ENCODE results near the gene ZCWPW1. TPM values are rescaled to one million over a fixed set of nuclear protein-coding genes. Genes with fewer than 3 reads are reported as not detected.
A peak's percentile ranks its signal among the peaks of the same experiment; 100 is the strongest.

ZCWPW1 gene
- total and polyA plus RNA-seq, 12 donors, result 3.3 to 7.5 (median 4.2) TPM

DNA sequence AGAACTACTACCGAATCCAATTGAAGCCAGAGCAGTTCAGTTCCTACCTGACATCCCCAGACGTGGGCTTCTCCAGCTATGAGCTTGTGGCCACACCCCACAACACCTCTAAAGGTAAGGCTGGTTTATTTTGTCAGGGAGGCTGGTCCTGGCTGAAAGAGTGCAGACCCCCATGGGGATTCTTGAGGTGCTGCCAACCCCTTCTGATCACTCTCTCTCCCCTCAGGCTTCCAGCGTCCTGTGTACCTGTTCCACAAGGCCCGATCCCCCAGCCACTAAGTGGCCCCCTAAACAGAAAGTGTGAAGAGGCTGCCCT is 4.7 kb upstream of the ZCWPW1 start:
- ATAC-seq (no peak), DNase-seq (no peak)
- intact Hi-C loops (cut with DNase I), result loop anchor here in 1 of 10 donors (5.0 kb wide), 1 partner anchor 244 kb away; no protein-coding TSS in a partner anchor
- TF ChIP-seq, protein P1, sequence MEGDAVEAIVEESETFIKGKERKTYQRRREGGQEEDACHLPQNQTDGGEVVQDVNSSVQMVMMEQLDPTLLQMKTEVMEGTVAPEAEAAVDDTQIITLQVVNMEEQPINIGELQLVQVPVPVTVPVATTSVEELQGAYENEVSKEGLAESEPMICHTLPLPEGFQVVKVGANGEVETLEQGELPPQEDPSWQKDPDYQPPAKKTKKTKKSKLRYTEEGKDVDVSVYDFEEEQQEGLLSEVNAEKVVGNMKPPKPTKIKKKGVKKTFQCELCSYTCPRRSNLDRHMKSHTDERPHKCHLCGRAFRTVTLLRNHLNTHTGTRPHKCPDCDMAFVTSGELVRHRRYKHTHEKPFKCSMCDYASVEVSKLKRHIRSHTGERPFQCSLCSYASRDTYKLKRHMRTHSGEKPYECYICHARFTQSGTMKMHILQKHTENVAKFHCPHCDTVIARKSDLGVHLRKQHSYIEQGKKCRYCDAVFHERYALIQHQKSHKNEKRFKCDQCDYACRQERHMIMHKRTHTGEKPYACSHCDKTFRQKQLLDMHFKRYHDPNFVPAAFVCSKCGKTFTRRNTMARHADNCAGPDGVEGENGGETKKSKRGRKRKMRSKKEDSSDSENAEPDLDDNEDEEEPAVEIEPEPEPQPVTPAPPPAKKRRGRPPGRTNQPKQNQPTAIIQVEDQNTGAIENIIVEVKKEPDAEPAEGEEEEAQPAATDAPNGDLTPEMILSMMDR (IDR thresholded peaks at IDR 0.05), result no peak
- H3K4me3 ChIP-seq, result no peak overlapping the region
- H3K36me3 ChIP-seq, result peaks cover 0 to 41% (median 16%) of the 10 kb centered on the region in 9 donors
- peak overlapping the region in 2 of 10 donors; percentile 31 to 34 for H3K27ac ChIP-seq
- no peaks in the 10 kb centered on the region for H3K27me3 ChIP-seq
- WGBS, 2 donors, result 67 to 72% methylated on average over 4 of the region's 4 CpGs
- peaks cover 12 to 58% (median 43%) of the 10 kb centered on the region in 9 donors for H3K4me1 ChIP-seq
- H3K9me3 ChIP-seq, result no peaks in the 10 kb centered on the region

DNA sequence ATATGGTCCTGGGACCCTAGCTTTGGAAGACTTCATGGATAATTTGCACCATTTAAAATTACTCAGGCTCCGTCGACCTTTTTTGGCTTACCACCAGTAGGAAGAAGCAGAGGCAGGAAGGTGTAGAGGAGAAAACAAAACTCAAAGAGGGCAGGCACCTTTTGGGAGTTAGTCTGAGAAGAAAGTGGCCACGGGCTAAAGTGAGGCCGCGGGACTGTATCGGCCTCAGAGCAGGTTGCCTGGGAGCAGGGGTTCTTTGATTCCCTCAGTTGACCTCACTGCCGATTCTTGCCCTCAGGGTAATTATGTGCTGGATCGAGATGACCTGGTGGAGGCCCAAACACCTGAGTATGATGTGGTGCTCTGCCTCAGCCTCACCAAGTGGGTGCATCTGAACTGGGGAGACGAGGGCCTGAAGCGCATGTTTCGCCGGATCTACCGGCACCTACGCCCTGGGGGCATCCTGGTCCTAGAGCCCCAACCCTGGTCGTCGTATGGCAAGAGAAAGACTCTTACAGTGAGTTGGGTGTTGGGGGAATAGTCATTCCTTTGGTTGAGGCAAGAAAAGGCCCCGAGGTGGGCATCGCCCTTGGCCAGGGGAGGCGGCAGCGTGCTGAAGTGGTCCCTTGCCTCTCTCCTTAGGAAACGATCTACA is 4.2 kb upstream of the ZCWPW1 start:
- intact Hi-C loops (cut with DNase I), result loop anchor here in 1 of 10 donors (5.0 kb wide), 1 partner anchor 245 kb away; no protein-coding TSS in a partner anchor
- DNase-seq, result no peak
- ATAC-seq, result no peak
- Histone ChIP-seq H3K4me3 (no peak overlapping the region), H3K4me1 (peaks cover 12 to 62% (median 46%) of the 10 kb centered on the region in 9 donors), H3K27me3 (no peaks in the 10 kb centered on the region), H3K36me3 (peaks cover 0 to 41% (median 16%) of the 10 kb centered on the region in 9 donors), H3K9me3 (no peaks in the 10 kb centered on the region), H3K27ac (peak overlapping the region in 3 of 10 donors; percentile 18 to 45 (median 36))
- TF ChIP-seq, protein P1 (IDR thresholded peaks at IDR 0.05), result no peak
- 84 to 87% methylated on average over 21 of the region's 21 CpGs for WGBS, 2 donors

DNA sequence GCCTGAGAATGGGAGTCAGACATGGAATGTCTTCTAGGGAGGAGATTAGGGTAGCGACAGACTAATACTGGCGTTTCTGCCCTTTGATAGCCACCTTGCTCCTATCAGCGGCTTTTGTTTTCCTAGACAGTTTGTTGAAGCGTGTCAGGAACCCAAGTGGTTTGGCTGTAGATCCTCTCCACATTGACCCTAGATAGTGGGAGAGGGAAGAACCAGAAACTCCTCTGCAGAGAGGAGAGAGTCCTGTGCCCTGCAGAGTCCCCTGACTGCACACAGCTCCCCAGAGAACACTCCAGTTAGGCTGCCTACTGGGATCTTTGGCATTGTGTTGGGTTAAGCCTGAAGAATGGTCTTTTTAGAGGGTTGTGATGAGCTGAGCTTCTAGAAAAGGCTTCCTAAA is 3.5 kb upstream of the ZCWPW1 start:
- Histone ChIP-seq H3K4me3 (no peak overlapping the region), H3K9me3 (no peaks in the 10 kb centered on the region), H3K27me3 (no peaks in the 10 kb centered on the region), H3K27ac (peak overlapping the region in 4 of 10 donors; percentile 18 to 45 (median 27)), H3K36me3 (peaks cover 0 to 41% (median 16%) of the 10 kb centered on the region in 9 donors), H3K4me1 (peaks cover 12 to 67% (median 48%) of the 10 kb centered on the region in 9 donors)
- DNase-seq, result no peak
- no peak for ATAC-seq
- WGBS, 2 donors, result 51 to 72% methylated on average over 4 of the region's 4 CpGs
- TF ChIP-seq, protein P1 (IDR thresholded peaks at IDR 0.05), result no peak
- intact Hi-C loops (cut with DNase I), result loop anchor here in 1 of 10 donors (5.0 kb wide), 1 partner anchor 245 kb away; no protein-coding TSS in a partner anchor

DNA sequence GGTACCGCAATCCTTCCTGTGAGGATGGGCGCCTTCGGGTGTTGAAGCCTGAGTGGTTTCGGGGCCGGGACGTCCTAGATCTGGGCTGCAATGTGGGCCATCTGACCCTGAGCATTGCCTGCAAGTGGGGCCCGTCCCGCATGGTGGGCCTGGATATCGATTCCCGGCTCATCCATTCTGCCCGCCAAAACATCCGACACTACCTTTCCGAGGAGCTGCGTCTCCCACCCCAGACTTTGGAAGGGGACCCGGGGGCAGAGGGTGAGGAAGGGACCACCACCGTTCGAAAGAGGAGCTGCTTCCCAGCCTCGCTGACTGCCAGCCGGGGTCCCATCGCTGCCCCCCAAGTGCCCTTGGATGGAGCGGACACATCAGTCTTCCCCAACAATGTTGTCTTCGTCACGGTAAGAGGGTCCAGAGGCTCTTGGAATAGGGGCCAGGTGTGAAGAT is 2.8 kb upstream of the ZCWPW1 start:
- ATAC-seq (no peak), DNase-seq (no peak)
- Histone ChIP-seq H3K4me3 (peak overlapping the region in 5 of 10 donors; percentile 79 to 97 (median 93)), H3K36me3 (peaks cover 0 to 41% (median 16%) of the 10 kb centered on the region in 9 donors), H3K9me3 (no peaks in the 10 kb centered on the region), H3K27me3 (no peaks in the 10 kb centered on the region), H3K27ac (peak overlapping the region in 5 of 10 donors; percentile 18 to 100 (median 99)), H3K4me1 (peaks cover 12 to 63% (median 48%) of the 10 kb centered on the region in 9 donors)
- 89 to 92% methylated on average over 23 of the region's 23 CpGs for WGBS, 2 donors
- intact Hi-C loops (cut with DNase I), result loop anchor here in 1 of 10 donors (5.0 kb wide), 1 partner anchor 246 kb away; no protein-coding TSS in a partner anchor
- TF ChIP-seq, protein P1 (IDR thresholded peaks at IDR 0.05), result no peak
